NCI-H1105 treated with DMSO at 0.1 percent for 48 hours (cell line): ENCODE results near the gene PRDX2.
A peak's percentile ranks its signal among the peaks of the same experiment; 100 is the strongest.
"Not testable (repeated sequence)": the region's sequence is repeated elsewhere in the genome, so short reads cannot be mapped to it uniquely, and the experiment has no call there.

ENCODE experiments used
- DNase-seq: peaks from one replicate; lab custom pipeline; 2025; lab: John Stamatoyannopoulos, UW

Gene PRDX2

GRCh38 chr19:12825254-12826131 lies 23.9 kb upstream of the PRDX2 start:
- no peak for DNase-seq

- DNase-seq: no peak
Measured at GRCh38 chr19:12821761-12822160, 20.2 kb upstream of the PRDX2 start.

DNA sequence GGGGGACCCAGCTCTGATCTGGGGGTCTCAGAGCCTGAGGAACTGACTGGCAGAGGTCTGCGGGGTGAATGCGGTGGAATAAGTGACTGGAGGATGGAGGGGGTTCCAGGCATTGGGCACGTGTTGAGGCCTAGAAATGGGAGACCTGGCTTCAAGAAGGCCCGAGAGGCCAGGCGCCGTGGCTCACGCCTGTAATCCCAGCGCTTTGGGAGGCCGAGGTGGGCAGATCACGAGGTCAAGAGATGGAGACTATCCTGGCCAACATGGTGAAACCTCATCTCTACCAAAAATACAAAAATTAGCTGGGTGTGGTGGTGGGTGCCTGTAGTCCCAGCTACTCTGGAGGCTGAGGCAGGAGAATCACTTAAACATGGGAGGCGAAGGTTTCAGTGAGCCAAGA lies 16.2 kb upstream of the PRDX2 start:
- DNase-seq: not testable (repeated sequence)

DNA sequence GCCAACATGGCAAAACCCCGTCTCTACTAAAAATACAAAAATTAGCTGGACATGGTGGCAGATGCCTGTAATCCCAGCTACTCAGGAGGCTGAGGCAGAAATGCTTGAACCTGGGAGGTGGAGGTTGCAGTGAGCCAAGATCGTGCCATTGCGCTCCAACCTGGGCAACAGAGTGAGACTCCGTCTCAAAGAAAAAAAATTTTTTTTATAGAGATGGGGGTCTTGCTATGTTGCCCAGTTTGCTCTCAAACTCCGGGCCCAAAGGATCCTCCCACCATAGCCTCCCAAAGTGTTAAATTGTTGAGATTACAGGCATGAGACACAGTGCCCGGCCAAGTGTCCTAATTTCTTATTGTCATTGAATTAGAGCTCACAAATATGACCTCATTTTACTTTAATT lies 15.6 kb upstream of the PRDX2 start:
- not testable (repeated sequence) for DNase-seq

GRCh38 chr19:12815088-12815487 lies 13.5 kb upstream of the PRDX2 start:
- no peak for DNase-seq

DNA sequence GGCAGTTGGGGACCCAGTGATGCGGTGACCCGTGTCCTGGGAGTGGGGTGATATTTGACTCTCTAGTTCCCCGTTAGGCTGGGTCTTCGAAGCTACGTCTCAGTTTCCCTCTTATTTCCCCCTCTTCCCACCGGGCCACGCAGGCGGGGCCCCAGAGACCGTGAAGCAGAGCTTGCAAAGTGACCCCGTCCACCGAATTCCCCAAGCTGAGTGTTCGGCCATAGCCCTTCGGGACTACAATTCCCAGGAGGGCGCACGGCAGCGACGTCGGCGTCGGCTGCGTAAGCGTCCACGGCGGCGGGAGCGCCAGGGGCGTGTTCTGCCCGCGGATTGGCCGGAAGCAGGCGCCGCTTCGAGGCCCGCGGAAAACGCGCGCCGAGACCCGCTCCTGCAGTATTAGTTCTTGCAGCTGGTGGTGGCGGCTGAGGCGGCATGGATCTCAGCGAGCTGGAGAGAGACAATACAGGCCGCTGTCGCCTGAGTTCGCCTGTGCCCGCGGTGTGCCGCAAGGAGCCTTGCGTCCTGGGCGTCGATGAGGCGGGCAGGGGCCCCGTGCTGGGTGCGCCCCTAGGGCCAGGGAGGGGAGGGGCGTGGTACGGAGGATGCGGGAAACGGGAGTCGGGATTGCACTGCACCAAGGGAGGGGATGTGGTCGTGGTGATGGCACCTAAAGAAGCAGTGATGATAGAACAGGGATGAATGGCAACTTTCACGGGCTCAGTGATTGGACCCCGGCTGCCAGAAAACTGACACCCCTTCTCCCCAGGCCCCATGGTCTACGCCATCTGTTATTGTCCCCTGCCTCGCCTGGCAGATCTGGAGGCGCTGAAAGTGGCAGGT lies 4.9 kb upstream of the PRDX2 start, which contains the start of gene RNASEH2A:
TSS of gene RNASEH2A (plus strand) at position 343 of the 840 bp plus-strand sequence. CDS start at position 433, 90 bp downstream.
- peak; percentile 91 for DNase-seq

- no peak for DNase-seq
Measured at GRCh38 chr19:12804051-12804450, 2.5 kb upstream of the PRDX2 start.

DNA sequence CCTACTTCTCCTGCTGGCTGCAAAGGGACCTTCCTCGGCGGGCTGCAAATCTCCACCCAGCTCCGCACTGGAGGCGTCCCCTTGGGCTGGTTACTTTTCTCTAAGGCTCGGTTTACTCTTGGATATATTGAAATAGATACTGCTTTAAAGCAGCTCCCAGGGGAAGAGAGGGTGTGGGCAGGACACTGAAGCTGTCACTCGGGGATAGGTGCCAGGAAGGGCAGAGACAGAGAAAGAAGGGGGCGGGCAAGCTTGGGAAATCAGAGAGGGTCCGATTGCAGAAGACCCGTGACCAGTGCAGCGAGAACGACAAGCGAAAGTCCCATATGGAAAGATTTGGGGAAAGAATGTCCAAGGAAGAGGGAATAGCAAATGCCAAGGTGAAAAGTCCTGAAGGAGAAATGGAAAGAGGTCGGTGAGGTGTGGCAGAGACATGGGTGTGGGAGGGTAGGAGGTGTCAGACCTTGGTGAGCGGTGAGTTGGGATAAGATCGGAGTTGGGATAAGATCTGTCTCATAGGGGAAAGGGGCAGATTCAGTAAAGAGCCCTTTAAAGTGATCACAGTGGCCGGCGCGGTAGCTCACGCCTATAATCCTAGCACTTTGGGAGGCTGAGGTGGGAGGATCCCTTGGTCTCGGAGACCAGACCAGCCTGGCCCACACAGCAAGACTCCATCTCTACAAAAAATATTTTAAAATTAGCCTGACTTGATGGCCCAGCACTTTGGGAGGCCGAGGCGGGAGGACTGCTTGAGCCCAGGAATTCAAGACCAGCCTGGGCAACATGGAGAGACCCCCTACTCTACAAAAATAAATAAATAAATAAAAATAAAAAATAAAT lies 887 bp upstream of the PRDX2 start:
- no peak for DNase-seq

DNA sequence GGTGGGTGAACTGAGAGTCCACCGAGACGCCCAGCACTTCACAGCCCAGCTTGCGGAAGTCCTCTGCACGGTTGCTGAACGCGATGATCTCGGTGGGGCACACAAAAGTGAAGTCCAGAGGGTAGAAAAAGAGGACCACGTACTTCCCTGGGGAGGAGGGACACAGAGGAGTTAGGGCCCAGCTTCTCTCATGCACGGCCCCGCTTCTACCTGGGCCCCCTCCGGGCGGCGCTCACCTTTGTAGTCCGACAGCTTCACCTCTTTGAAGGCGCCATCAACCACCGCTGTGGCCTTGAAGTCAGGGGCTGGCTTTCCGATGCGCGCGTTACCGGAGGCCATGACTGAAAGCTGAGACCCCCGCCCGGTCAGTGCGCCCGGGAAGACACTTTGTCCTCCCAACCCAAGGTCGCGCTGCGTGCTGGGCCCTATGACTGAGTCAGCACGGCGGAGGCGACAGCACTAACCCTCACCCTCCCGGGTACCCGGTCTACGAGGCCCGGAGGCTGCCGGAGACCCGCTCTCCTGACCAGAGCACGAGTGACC lies 606 bp downstream of the PRDX2 start:
- no peak for DNase-seq

DNA sequence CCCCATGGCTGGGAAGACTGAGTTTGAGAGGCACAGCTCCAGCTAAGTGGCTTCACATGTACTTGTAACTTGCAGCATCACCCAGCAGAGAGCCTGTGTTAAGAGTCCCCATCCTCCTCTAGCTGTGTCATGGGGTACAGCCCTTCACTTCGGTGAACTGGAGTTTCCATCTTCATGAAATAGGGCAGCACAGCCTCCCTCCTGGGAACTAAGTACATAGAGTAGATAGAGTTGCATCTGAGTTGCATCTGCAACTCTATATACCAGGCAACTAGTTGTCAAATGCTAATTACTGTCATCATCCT lies 1.2 kb downstream of the PRDX2 start:
- no peak for DNase-seq

GRCh38 chr19:12799742-12800465 lies 1.7 kb downstream of the PRDX2 start:
- no peak for DNase-seq

GRCh38 chr19:12797607-12798006 lies 4.0 kb downstream of the PRDX2 start:
- DNase-seq: not testable (repeated sequence)

DNA sequence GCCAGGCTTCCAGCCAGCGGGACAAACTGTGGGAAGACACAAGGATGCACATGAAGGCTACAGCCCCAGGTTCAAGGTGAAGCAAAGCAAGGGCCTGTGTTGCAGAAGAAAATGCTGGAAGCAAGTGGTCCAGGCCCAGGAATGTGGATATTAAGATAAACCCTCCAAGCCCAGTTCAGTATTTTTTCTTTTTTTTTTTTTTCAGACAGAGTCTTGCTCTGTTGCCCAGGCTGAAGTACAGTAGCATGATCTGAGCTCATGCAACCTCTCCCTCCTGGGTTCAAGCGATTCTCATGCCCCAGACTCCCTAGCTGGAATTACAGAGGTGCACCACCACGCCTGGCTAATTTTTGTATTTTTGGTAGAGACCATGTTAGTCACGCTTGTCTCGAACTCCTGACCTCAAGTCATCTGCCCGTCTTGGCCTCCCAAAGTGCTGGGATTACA lies 4.4 kb downstream of the PRDX2 start:
- DNase-seq: no peak

DNA sequence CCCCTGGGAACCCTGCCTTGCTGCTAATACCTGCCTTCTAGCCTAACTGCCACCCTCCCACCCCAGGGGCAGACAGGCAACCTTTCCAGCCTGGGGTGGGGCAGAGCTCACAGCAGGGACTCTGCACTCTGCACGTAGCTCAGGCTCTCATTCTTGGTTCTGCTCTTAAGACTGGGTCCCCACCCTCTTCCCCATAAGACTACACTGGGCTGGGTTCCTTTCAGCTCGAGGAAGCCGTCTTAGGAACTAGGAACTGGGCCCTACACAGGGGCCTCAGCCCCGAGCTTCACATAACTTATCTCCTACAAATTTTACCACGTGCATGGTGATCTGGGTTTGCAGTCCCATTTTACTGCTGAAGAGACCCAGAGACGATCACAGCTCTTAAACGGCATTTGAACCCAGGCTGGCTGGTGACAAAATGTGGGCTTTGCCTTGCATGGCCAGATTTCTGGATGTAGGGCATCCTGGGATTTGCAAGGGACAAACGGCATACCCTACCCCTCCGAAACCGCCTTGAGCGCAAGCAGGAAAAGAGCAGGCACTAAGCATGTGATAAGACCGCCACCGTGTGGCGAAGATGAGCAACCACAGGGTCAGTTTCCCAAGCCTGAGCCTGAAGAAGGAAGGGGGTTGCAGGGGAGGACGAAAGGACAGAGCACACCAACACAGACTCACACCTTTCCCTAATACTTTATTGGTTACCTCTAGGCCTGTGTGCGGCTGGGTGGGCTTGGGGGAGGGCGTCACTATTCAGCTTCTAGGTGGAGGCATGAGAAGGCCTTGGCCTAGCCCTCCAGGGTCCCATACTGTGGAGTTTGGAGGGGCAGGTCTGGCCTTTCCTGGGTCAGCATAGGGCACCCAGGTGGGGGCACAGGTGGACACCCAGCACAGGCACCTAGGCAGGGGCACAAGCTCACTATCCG lies 5.2 kb downstream of the PRDX2 start:
- peak; percentile 87 for DNase-seq

DNA sequence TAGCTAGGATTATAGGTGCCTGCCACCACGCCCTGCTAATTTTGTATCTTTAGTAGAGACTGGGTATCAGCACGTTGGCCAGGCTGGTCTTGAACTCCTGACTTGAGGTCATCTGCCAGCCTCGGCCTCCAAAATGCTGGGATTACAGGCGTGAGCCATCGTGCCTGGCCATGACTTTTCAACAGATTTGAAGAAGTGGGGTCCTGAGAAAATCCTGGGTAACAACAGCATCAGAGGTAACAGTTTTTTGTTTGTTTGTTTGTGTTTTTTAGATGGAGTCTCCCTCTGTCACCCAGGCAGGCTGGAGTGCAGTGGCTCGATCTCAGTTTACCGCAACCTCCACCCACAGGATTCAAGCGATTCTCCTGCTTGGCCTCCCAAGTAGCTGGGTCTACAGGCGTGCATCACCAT lies 6.6 kb downstream of the PRDX2 start:
- no peak for DNase-seq

GRCh38 chr19:12794196-12794941 lies 7.2 kb downstream of the PRDX2 start:
- DNase-seq: no peak

- DNase-seq: peak; percentile 88
Measured at GRCh38 chr19:12793290-12794195, 8.1 kb downstream of the PRDX2 start.

GRCh38 chr19:12792853-12793289 lies 8.7 kb downstream of the PRDX2 start:
- no peak for DNase-seq
